NB4 (cell line): ENCODE results near the gene STAM.

Source experiments
- DNase-seq: peaks from one replicate; pipeline ENCODE4 v3.0.0; 2010; ENCODE audit warnings: low read depth
- H3K4me3 ChIP-seq: one replicate; pipeline ENCODE4 v1.5.1; 2011; ENCODE audit warnings: mild to moderate bottlenecking, low read depth, low read length, moderate library complexity
- MYC ChIP-seq: IDR thresholded peaks from 2 replicates; pipeline ENCODE4 v1.6.1; 2011; ENCODE audit warnings: low read depth, low read length
- POLR2A ChIP-seq: IDR thresholded peaks from 2 replicates; pipeline ENCODE4 v1.6.1; 2011; ENCODE audit warnings: mild to moderate bottlenecking; ENCODE audit not compliant: insufficient read length; ENCODE audit errors: extremely low read depth
- TF ChIP-seq, protein P1 (sequence below): IDR thresholded peaks from one replicate; pipeline ENCODE4 v1.5.1; 2012; ENCODE audit warnings: low read depth, low read length
- TF ChIP-seq, protein P2 (sequence below): IDR thresholded peaks from 2 replicates; pipeline ENCODE4 v1.6.1; 2011; ENCODE audit warnings: low read depth, low read length

The STAM gene

DNA sequence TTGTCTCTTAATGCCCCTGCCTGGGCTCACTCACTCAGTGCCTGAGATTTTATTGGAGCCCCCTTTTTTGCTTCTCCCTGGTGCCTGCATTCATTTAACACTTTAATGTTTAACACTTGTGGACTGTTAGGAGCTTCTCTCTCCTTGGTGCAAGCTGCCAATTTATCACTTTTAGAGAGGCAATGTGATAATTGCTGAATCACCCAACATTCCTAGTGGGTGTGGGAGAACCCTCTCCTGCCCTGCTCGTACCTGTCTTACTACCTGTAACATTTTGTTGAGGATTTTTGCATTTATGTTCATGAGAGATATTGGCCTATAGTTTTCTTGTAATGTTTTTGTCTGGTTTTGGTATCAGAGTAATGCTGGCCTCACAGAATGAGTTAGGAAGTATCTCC lies 13.2 kb downstream of the STAM start:
- TF ChIP-seq, protein P1, sequence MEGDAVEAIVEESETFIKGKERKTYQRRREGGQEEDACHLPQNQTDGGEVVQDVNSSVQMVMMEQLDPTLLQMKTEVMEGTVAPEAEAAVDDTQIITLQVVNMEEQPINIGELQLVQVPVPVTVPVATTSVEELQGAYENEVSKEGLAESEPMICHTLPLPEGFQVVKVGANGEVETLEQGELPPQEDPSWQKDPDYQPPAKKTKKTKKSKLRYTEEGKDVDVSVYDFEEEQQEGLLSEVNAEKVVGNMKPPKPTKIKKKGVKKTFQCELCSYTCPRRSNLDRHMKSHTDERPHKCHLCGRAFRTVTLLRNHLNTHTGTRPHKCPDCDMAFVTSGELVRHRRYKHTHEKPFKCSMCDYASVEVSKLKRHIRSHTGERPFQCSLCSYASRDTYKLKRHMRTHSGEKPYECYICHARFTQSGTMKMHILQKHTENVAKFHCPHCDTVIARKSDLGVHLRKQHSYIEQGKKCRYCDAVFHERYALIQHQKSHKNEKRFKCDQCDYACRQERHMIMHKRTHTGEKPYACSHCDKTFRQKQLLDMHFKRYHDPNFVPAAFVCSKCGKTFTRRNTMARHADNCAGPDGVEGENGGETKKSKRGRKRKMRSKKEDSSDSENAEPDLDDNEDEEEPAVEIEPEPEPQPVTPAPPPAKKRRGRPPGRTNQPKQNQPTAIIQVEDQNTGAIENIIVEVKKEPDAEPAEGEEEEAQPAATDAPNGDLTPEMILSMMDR = no peak
- TF ChIP-seq MYC = no peak
- TF ChIP-seq, protein P2, sequence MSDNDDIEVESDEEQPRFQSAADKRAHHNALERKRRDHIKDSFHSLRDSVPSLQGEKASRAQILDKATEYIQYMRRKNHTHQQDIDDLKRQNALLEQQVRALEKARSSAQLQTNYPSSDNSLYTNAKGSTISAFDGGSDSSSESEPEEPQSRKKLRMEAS = no peak
- TF ChIP-seq POLR2A = no peak
- no peak for DNase-seq
- no peak overlapping the region for H3K4me3 ChIP-seq

DNA sequence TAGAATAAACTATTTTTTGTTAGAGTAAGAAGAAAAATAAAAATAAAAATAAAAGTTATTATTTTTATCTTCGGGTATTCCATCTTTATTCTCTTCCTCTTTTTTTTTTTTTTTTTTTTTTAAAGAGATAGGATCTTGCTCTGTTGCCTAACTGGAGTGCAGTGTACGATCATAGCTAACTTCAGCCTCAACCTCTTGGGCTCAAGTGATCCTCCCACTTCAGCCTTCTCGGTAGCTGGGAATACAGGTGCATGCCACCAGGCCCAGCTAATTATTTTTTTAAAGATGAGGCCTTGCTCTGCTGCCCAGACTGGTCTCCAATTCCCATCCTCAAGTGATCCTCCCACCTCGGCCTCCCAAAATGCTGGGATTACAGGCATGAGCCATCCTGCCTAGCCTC lies 15.4 kb downstream of the STAM start:
- no peak overlapping the region for H3K4me3 ChIP-seq
- no peak for TF ChIP-seq POLR2A
- TF ChIP-seq, protein P2 = no peak
- TF ChIP-seq, protein P1 = no peak
- TF ChIP-seq MYC = no peak
- no peak for DNase-seq

DNA sequence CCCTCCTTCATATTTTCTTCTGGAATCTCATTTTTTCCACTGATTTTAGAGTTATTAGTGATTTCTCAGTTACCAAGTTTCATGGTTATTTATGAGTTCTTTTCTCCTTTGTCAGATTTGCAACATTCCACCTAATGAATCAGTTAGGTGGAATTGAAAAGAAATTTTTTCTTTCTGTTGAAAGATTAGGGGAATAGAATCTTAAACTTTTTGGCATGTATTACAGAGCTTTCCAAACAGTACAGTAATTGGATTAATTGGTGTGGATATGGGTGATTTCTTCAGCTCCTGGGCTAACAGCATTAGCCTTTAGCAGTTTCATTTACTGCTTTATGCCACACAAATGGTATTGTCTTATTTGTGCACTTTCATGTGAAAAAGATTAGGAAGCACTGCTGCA lies 17.0 kb downstream of the STAM start:
- DNase-seq = no peak
- TF ChIP-seq, protein P1 = no peak
- TF ChIP-seq MYC (no peak), POLR2A (no peak)
- TF ChIP-seq, protein P2 = no peak
- no peak overlapping the region for H3K4me3 ChIP-seq

DNA sequence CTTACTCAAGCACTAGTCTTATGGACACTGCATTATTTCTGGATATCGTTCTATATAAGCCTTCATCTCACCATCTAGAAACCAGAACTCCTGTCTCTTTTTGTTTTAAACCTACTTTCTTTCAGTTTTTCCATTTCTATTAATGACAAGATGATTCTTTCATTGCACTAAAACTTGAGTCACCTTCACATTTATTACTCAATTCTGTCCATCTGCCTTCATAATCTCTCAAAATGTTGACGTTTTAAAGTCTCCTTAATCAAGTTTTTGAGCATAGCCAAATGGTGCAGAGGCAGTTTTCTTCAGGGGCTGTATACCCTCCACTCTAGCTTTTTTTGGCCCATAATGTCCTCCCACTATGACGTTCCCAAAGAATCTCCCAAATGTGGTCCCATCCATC lies 17.6 kb downstream of the STAM start:
- TF ChIP-seq MYC = no peak
- TF ChIP-seq POLR2A = no peak
- TF ChIP-seq, protein P2 = no peak
- TF ChIP-seq, protein P1 = no peak
- no peak overlapping the region for H3K4me3 ChIP-seq
- DNase-seq = no peak

DNA sequence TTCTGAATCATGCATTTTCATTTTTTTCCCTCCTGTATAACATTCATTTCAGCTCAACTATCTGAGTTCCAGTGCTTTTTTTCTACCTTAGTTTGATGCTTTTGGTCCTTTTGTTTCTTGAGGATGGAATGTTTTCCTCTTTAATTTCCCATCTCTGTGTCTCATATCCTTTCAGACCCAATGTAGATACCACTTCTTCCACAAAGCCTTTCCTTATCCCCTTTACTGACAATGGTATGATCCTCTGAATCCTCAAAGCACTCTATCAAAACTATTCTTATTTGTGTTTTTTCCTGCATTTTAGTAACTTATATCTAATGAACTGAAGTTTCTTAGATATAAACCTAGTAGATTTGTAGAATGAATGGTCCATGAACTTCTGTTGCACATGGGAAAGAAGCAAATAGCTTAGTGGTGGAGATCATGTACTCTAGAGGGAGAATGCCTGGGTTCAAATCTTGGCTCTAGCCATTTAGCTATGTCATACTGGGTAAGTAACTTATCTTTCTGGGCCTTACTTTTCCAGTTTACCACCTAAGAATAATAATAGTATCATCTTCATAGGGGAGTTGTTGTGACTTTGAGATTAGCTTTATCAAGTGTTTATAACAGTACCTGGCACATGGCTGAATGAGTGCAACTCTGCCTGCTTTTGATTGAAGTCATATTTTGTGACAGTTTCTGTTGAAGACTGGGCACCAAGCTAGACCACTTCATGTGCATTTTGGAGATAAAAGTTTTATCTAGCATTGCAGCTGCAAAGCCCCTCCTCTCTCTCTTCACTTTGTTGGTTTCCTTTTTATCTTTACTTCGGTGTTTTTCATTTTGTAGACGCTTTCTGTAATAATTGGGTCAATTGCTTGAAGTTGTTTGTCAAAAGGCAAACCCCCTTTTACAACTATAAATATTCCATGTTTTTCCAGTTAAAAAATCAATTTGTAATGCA lies 18.5 kb downstream of the STAM start:
- no peak for TF ChIP-seq POLR2A
- no peak for TF ChIP-seq MYC
- TF ChIP-seq, protein P1 = no peak
- TF ChIP-seq, protein P2 = no peak
- no peak for DNase-seq
- H3K4me3 ChIP-seq = no peak overlapping the region
